T-helper 2 cell treated with Interferon-gamma antibody and Interleukin-4, amounts not matched to agents 5 μg/mL and 100 μg/mL, for 36 hours (primary cell): ENCODE data around the gene CEP170.
"Not testable (repeated sequence)": the region's sequence is repeated elsewhere in the genome, so short reads cannot be mapped to it uniquely, and the experiment has no call there.

Source experiments
- DNase-seq: peaks from one replicate; pipeline ENCODE4 v3.0.0; 2021; ENCODE audit warnings: low spot score
- H3K27ac Mint-ChIP-seq: one replicate; pipeline ENCODE4 v1.8.0; 2021; ENCODE audit warnings: mild to moderate bottlenecking, mixed read lengths
- H3K27me3 Mint-ChIP-seq: one replicate; pipeline ENCODE4 v1.8.0; 2021; ENCODE audit warnings: low read depth, mixed read lengths
- H3K36me3 Mint-ChIP-seq: one replicate; pipeline ENCODE4 v1.8.0; 2021; ENCODE audit warnings: low read depth, mixed read lengths
- H3K4me1 Mint-ChIP-seq: one replicate; pipeline ENCODE4 v1.8.0; 2021; ENCODE audit warnings: low read depth, mixed read lengths
- H3K4me3 Mint-ChIP-seq: one replicate; pipeline ENCODE4 v1.8.0; 2022; ENCODE audit warnings: mild to moderate bottlenecking, moderate library complexity, mixed read lengths
- H3K9me3 Mint-ChIP-seq: one replicate; pipeline ENCODE4 v1.8.0; 2021; ENCODE audit warnings: mixed read lengths

CEP170 gene

GRCh38 chr1:243234978-243235647 lies 20.0 kb downstream of the CEP170 start:
- DNase-seq: no peak
- Mint-ChIP-seq H3K4me3 (no peak overlapping the region), H3K27me3 (no peaks in the 10 kb centered on the region), H3K4me1 (no peaks in the 10 kb centered on the region), H3K9me3 (peaks cover 45% of the 10 kb centered on the region), H3K36me3 (peaks cover 47% of the 10 kb centered on the region), H3K27ac (no peak overlapping the region)

GRCh38 chr1:243233908-243234307 lies 21.2 kb downstream of the CEP170 start:
- Mint-ChIP-seq H3K4me1 (peaks cover 5% of the 10 kb centered on the region), H3K36me3 (peaks cover 52% of the 10 kb centered on the region), H3K27ac (no peak overlapping the region), H3K27me3 (no peaks in the 10 kb centered on the region), H3K9me3 (peaks cover 47% of the 10 kb centered on the region), H3K4me3 (no peak overlapping the region)
- DNase-seq: no peak

- DNase-seq: no peak
- Mint-ChIP-seq H3K4me3 (no peak overlapping the region), H3K4me1 (peaks cover 5% of the 10 kb centered on the region), H3K27me3 (no peaks in the 10 kb centered on the region), H3K36me3 (peaks cover 53% of the 10 kb centered on the region), H3K9me3 (peaks cover 54% of the 10 kb centered on the region), H3K27ac (no peak overlapping the region)
These were observed 24.2 kb downstream of the CEP170 start for GRCh38 chr1:243230914-243231313.

GRCh38 chr1:243229526-243229925 lies 25.6 kb downstream of the CEP170 start:
- Mint-ChIP-seq H3K4me3 (no peak overlapping the region), H3K27ac (no peak overlapping the region), H3K27me3 (no peaks in the 10 kb centered on the region), H3K9me3 (peaks cover 48% of the 10 kb centered on the region), H3K4me1 (peaks cover 5% of the 10 kb centered on the region), H3K36me3 (peaks cover 49% of the 10 kb centered on the region)
- no peak for DNase-seq

- Mint-ChIP-seq H3K27ac (no peak overlapping the region), H3K4me3 (no peak overlapping the region), H3K27me3 (no peaks in the 10 kb centered on the region), H3K4me1 (peaks cover 5% of the 10 kb centered on the region), H3K36me3 (peaks cover 51% of the 10 kb centered on the region), H3K9me3 (peaks cover 42% of the 10 kb centered on the region)
- no peak for DNase-seq
These were observed 27.5 kb downstream of the CEP170 start for GRCh38 chr1:243227622-243228021.

- Mint-ChIP-seq H3K4me3 (no peak overlapping the region), H3K36me3 (peaks cover 35% of the 10 kb centered on the region), H3K27me3 (no peaks in the 10 kb centered on the region), H3K9me3 (no peaks in the 10 kb centered on the region), H3K27ac (no peak overlapping the region), H3K4me1 (peaks cover 2% of the 10 kb centered on the region)
- no peak for DNase-seq
These were observed 37.0 kb downstream of the CEP170 start for GRCh38 chr1:243218059-243218458.

GRCh38 chr1:243217349-243217748 lies 37.7 kb downstream of the CEP170 start:
- Mint-ChIP-seq H3K9me3 (no peaks in the 10 kb centered on the region), H3K4me3 (no peak overlapping the region), H3K36me3 (peaks cover 30% of the 10 kb centered on the region), H3K27ac (no peak overlapping the region), H3K27me3 (no peaks in the 10 kb centered on the region), H3K4me1 (peaks cover 3% of the 10 kb centered on the region)
- no peak for DNase-seq

- Mint-ChIP-seq H3K9me3 (no peaks in the 10 kb centered on the region), H3K36me3 (peaks cover 29% of the 10 kb centered on the region), H3K4me1 (peaks cover 3% of the 10 kb centered on the region), H3K27ac (no peak overlapping the region), H3K27me3 (no peaks in the 10 kb centered on the region), H3K4me3 (no peak overlapping the region)
- no peak for DNase-seq
These were observed 38.3 kb downstream of the CEP170 start for GRCh38 chr1:243216741-243217140.

- not testable (repeated sequence) for H3K4me1 Mint-ChIP-seq, H3K27ac Mint-ChIP-seq, H3K9me3 Mint-ChIP-seq, DNase-seq, H3K27me3 Mint-ChIP-seq, H3K4me3 Mint-ChIP-seq
- peaks cover 21% of the 10 kb centered on the region for H3K36me3 Mint-ChIP-seq
These were observed 39.7 kb downstream of the CEP170 start for GRCh38 chr1:243215276-243215875.

GRCh38 chr1:243213045-243213787 lies 41.9 kb downstream of the CEP170 start:
- DNase-seq: no peak
- H3K4me1 Mint-ChIP-seq: peaks cover 3% of the 10 kb centered on the region
- H3K27me3 Mint-ChIP-seq: no peaks in the 10 kb centered on the region
- no peak overlapping the region for H3K27ac Mint-ChIP-seq
- H3K36me3 Mint-ChIP-seq: peaks cover 14% of the 10 kb centered on the region
- no peak overlapping the region for H3K4me3 Mint-ChIP-seq
- H3K9me3 Mint-ChIP-seq: no peaks in the 10 kb centered on the region

GRCh38 chr1:243211984-243212383 lies 43.1 kb downstream of the CEP170 start:
- not testable (repeated sequence) for H3K4me1 Mint-ChIP-seq, H3K9me3 Mint-ChIP-seq, H3K27ac Mint-ChIP-seq, H3K27me3 Mint-ChIP-seq, H3K4me3 Mint-ChIP-seq, H3K36me3 Mint-ChIP-seq, DNase-seq

GRCh38 chr1:243205026-243205501 lies 50.0 kb downstream of the CEP170 start:
- H3K4me1 Mint-ChIP-seq, H3K27ac Mint-ChIP-seq, H3K9me3 Mint-ChIP-seq, DNase-seq, H3K4me3 Mint-ChIP-seq, H3K27me3 Mint-ChIP-seq: not testable (repeated sequence)
- H3K36me3 Mint-ChIP-seq: peaks cover 17% of the 10 kb centered on the region

GRCh38 chr1:243204336-243204735 lies 50.7 kb downstream of the CEP170 start:
- not testable (repeated sequence) for H3K4me3 Mint-ChIP-seq, H3K27me3 Mint-ChIP-seq

GRCh38 chr1:243203196-243203595 lies 51.9 kb downstream of the CEP170 start:
- H3K27ac Mint-ChIP-seq, H3K4me3 Mint-ChIP-seq, DNase-seq, H3K4me1 Mint-ChIP-seq, H3K27me3 Mint-ChIP-seq, H3K9me3 Mint-ChIP-seq: not testable (repeated sequence)
- H3K36me3 Mint-ChIP-seq: peaks cover 23% of the 10 kb centered on the region

More at GRCh38 chr1:243204336-243204735, 50.7 kb downstream of the CEP170 start:
- H3K36me3 Mint-ChIP-seq: peaks cover 19% of the 10 kb centered on the region
- H3K9me3 Mint-ChIP-seq, H3K27ac Mint-ChIP-seq, DNase-seq, H3K4me1 Mint-ChIP-seq: not testable (repeated sequence)
